Mammary epithelial cell (primary cell): ENCODE data around the gene KRT1.

Source experiments
- EZH2 ChIP-seq: IDR thresholded peaks from 2 replicates; pipeline ENCODE4 v1.6.1; 2012; ENCODE audit warnings: low read length, inconsistent platforms, borderline replicate concordance
- TF ChIP-seq, protein P1 (sequence below), 2 donors: IDR thresholded peaks in 1 of 2; conservative IDR thresholded peaks in 1 of 2; 2 replicates each; pipeline ENCODE4 v1.5.1; 2011 to 2012; ENCODE audit warnings: inconsistent platforms in 2 of 2, low read length in 2 of 2, mild to moderate bottlenecking in 2 of 2, control low read depth in 1 of 2, low read depth in 1 of 2; ENCODE audit not compliant: insufficient read depth in 1 of 2; ENCODE audit errors: extremely low read depth in 1 of 2

DNA sequence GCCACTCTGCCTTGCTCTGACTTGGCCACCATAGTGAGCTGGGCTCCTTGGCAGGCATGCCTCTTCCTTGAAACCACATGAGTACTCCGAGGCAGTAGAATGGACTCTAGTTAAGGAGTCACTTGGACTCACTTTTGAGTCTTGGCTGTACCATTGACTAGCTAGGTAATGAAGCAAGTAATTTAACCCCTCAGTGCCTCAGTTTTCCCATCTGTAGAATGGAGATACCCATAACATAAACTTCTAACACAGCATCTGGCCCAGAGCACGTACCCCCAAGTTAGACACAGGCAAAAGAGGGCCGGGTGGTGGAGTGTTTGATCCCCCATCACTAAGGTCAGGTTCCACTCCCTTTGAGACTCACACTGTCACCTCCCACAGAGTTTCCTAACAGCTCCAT is 14.8 kb upstream of the KRT1 start:
- TF ChIP-seq, protein P1, sequence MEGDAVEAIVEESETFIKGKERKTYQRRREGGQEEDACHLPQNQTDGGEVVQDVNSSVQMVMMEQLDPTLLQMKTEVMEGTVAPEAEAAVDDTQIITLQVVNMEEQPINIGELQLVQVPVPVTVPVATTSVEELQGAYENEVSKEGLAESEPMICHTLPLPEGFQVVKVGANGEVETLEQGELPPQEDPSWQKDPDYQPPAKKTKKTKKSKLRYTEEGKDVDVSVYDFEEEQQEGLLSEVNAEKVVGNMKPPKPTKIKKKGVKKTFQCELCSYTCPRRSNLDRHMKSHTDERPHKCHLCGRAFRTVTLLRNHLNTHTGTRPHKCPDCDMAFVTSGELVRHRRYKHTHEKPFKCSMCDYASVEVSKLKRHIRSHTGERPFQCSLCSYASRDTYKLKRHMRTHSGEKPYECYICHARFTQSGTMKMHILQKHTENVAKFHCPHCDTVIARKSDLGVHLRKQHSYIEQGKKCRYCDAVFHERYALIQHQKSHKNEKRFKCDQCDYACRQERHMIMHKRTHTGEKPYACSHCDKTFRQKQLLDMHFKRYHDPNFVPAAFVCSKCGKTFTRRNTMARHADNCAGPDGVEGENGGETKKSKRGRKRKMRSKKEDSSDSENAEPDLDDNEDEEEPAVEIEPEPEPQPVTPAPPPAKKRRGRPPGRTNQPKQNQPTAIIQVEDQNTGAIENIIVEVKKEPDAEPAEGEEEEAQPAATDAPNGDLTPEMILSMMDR (conservative IDR thresholded peaks at IDR 0.05 in 1 of 2, IDR thresholded peaks at IDR 0.05 in 1 of 2; ENCODE audit: extremely low read depth in 1 of 2, insufficient read depth in 1 of 2, low read depth in 1 of 2, low read length in 2 of 2), result no peak
- TF ChIP-seq EZH2, result no peak
